Measurements from ENCODE around the gene DAO. TPM values are rescaled to one million over a fixed set of nuclear protein-coding genes. Genes with fewer than 3 reads are reported as not detected.
"Not testable (repeated sequence)": the region's sequence is repeated elsewhere in the genome, so short reads cannot be mapped to it uniquely, and the experiment has no call there.

The DAO gene
- total and polyA plus RNA-seq, 8 donors: not detected

DNA sequence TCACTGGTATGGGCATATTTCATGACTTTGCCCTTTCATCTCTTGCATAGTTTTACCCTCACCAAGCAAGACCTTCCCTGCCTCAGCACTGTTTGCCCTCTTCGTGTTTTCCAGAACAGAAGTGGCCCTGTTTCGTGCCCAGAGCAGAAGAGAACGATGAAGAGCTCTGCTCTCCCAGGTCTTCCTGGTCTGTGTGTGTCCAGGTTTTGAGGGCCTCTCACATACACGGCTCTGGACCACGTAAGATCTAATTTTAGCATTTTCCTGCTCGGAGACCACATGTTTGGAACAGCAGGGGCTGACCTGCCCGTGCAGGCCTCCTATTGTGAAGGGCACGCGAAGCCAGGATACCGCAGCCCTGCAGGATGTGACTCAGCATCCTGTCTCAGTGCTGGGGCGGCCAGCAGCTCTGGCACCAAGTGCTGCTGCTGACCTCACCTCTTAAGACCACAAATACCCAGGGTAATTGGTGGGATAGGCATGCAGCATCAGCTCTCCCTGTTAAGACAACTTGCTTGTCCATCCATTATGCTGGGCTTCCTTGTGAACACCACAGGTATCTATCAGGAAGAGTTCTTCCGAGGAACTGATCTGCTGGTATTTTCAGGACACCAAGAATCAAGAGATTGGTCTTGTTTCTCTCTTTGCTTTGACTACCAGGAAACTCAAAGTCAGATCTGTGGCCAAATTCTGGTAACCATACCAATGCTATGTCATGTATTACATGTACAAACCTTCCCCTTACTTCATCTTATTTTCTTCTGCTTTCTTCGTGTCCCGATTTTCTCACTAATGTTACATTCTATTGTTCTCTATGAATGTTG is 41.5 kb upstream of the DAO start:
- peak; percentile 89 for ATAC-seq
- TF ChIP-seq, protein P1, sequence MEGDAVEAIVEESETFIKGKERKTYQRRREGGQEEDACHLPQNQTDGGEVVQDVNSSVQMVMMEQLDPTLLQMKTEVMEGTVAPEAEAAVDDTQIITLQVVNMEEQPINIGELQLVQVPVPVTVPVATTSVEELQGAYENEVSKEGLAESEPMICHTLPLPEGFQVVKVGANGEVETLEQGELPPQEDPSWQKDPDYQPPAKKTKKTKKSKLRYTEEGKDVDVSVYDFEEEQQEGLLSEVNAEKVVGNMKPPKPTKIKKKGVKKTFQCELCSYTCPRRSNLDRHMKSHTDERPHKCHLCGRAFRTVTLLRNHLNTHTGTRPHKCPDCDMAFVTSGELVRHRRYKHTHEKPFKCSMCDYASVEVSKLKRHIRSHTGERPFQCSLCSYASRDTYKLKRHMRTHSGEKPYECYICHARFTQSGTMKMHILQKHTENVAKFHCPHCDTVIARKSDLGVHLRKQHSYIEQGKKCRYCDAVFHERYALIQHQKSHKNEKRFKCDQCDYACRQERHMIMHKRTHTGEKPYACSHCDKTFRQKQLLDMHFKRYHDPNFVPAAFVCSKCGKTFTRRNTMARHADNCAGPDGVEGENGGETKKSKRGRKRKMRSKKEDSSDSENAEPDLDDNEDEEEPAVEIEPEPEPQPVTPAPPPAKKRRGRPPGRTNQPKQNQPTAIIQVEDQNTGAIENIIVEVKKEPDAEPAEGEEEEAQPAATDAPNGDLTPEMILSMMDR (IDR thresholded peaks at IDR 0.05): no peak
- peaks cover 0 to 23% of the 10 kb centered on the region in 2 donors for H3K36me3 ChIP-seq
- DNase-seq: peak; percentile 26 to 95 (median 83)
- no peaks in the 10 kb centered on the region for H3K9me3 ChIP-seq
- intact Hi-C loops (cut with DNase I): no loop called here
- H3K27me3 ChIP-seq: no peaks in the 10 kb centered on the region
- no peak overlapping the region for H3K4me3 ChIP-seq
- H3K27ac ChIP-seq: peak overlapping the region; percentile 91 to 94
- H3K4me1 ChIP-seq: peaks cover 41 to 92% of the 10 kb centered on the region in 2 donors

DNA sequence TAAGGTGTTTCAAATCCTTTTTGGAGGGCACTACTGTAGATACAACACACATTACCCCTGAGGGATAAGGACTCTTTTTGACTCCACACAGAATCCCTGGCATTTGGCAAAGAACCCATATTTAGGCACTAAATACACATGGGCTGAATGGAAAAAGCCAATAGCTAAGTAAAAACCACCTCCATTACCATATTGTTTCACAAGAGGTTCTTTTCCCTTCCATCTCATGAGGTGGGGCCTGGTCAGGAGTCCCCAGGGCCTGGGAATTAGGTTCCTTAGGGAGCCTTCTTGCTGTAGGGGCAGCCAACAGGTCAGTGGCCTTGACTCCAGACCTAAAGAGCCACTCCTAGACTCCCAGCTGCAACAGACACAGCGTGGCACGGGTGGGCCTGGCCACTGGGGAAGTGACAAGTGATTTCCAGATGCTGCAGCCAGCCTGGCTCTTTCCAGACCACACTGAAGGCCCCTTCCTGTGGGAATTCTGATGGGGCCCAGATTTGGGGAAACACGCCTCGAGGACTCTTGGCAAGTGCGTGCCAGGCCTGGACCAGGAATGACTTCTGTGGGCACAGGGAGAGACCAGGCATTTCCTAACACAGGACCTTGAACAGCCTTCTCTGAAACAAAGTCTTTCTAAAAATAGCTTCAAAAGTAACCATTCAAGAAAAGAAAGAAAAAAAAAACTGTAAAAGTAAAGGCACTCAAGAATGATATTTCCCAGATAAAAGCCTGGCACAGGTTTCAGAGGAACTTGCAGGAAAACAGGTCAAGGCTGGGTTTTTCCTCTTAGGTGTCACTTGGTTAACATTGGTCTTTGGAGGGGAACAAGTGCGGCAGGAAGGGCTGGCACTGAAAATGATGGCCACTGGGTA is 40.6 kb upstream of the DAO start:
- peak; percentile 61 for ATAC-seq
- no peak overlapping the region for H3K4me3 ChIP-seq
- TF ChIP-seq, protein P1 (IDR thresholded peaks at IDR 0.05): no peak
- H3K27ac ChIP-seq: peak overlapping the region; percentile 91 to 94
- H3K36me3 ChIP-seq: peaks cover 0 to 16% of the 10 kb centered on the region in 2 donors
- peaks cover 32 to 92% of the 10 kb centered on the region in 2 donors for H3K4me1 ChIP-seq
- intact Hi-C loops (cut with DNase I): no loop called here
- H3K9me3 ChIP-seq: no peaks in the 10 kb centered on the region
- no peak for DNase-seq
- no peaks in the 10 kb centered on the region for H3K27me3 ChIP-seq

DNA sequence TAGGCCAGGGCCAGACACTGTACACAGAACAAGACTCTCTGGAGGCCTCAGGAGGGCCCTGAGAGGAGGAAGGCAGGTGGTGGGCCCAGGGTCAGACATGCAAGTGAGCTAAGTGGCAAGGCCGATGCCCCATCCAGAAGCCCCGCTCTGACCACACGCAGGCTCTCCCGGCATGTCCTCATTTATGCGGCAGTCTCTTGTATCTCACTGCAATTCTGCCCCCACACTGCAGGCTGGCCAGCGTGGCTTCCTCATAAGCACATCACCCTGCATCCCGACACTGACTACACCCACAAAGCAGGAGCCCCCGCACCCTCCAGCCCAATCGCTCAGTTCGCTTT is 40.0 kb upstream of the DAO start:
- peak overlapping the region; percentile 91 to 94 for H3K27ac ChIP-seq
- peaks cover 29 to 91% of the 10 kb centered on the region in 2 donors for H3K4me1 ChIP-seq
- no peak overlapping the region for H3K4me3 ChIP-seq
- H3K36me3 ChIP-seq: peaks cover 0 to 14% of the 10 kb centered on the region in 2 donors
- no peak for DNase-seq
- TF ChIP-seq, protein P1 (IDR thresholded peaks at IDR 0.05): no peak
- intact Hi-C loops (cut with DNase I): no loop called here
- H3K9me3 ChIP-seq: no peaks in the 10 kb centered on the region
- no peaks in the 10 kb centered on the region for H3K27me3 ChIP-seq
- ATAC-seq: no peak

DNA sequence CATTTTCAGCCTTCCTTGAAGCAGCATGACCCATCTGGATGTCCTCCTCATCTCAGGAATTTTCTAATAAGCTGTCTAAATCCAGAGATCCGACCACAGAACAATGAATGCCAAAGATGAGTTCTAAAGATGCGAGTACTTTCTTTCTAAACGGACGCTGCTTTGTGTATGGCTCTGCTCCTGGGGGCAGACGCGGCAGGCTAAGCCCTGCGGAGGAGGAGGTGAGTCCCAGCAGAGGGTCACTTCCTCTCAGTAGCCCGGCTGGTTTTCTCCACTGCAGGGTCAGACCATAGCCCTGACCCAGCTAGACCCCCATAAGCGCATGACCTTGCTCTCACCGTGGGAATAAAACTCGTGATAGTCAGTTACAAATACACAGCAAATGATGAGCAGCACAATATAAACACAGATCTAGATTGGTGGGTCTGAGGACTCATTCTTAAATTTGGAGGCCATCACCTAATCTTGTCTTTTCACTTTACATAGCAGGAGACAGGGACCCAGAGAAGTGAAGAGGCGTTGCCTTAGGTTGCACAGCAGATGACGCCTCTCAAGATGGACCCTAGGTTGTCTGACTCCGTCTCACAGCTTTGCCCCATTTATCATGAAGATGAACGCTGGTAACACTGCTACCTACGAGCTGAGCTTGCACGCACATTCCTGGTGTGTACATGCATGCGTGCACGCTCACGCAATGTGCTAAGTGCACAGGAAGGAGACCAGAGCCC is 39.1 kb upstream of the DAO start:
- TF ChIP-seq, protein P1 (IDR thresholded peaks at IDR 0.05): no peak
- no peaks in the 10 kb centered on the region for H3K27me3 ChIP-seq
- no peaks in the 10 kb centered on the region for H3K9me3 ChIP-seq
- peaks cover 0 to 16% of the 10 kb centered on the region in 2 donors for H3K36me3 ChIP-seq
- no peak for DNase-seq
- intact Hi-C loops (cut with DNase I): no loop called here
- H3K4me1 ChIP-seq: peaks cover 29 to 97% of the 10 kb centered on the region in 2 donors
- no peak for ATAC-seq
- H3K4me3 ChIP-seq: no peak overlapping the region
- H3K27ac ChIP-seq: peak overlapping the region; percentile 91 to 94

DNA sequence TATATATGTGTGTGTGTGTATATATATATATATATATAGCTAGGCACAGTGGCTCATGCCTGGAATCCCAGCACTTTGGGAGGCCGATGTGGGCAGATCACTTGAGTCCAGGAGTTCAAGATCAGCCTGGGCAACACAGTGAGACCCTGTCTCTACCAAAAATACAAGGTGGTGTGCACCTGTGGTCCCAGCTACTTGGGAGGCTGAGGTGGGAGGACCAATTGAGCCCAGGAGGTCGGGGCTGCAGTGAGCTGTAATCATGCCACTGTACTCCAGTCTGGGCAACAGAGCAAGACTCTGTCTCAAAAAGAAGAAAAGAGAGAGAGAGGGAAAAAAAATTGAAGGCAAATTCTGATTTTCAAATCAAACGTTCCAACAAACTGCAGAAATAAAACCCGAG is 38.1 kb upstream of the DAO start:
- H3K36me3 ChIP-seq: peaks cover 0 to 25% of the 10 kb centered on the region in 2 donors
- H3K27me3 ChIP-seq; H3K4me3 ChIP-seq; DNase-seq; ATAC-seq; H3K9me3 ChIP-seq; intact Hi-C loops (cut with DNase I): not testable (repeated sequence)
- peak overlapping the region in 1 of 2 donors; percentile 67 for H3K27ac ChIP-seq
- peaks cover 36 to 98% of the 10 kb centered on the region in 2 donors for H3K4me1 ChIP-seq

Measured in left lung (tissue), 10 donors.